Upper lobe of left lung (tissue), 6 donors: Measurements from ENCODE around the gene TCF12. TPM values are rescaled to one million over a fixed set of nuclear protein-coding genes. Genes with fewer than 3 reads are reported as not detected.
A peak's percentile ranks its signal among the peaks of the same experiment; 100 is the strongest.
"Not testable (repeated sequence)": the region's sequence is repeated elsewhere in the genome, so short reads cannot be mapped to it uniquely, and the experiment has no call there.

Experiments used
- ATAC-seq, 2 donors: fragments of 200-7000 bp; cut with Tn5 transposase; one replicate each; pipeline ENCODE4 v1.9.1; 2022; ENCODE audit warnings: mild to moderate bottlenecking in 2 of 2, moderate library complexity in 2 of 2; ENCODE audit not compliant: low FRiP score in 2 of 2
- DNase-seq, 2 donors: peaks; one replicate each; pipeline ENCODE4 v3.0.0-alpha.2; 2019 to 2020
- H3K27ac ChIP-seq, 4 donors: fragments of 200-600 bp; sonication (generic); one replicate each; pipeline ENCODE4 v1.5.1; 2016 to 2019
- H3K27me3 ChIP-seq, 4 donors: fragments of 200-600 bp; sonication (generic); one replicate each; pipeline ENCODE4 v1.5.1; 2017 to 2019
- H3K36me3 ChIP-seq, 4 donors: fragments of 200-600 bp; sonication (generic); one replicate each; pipeline ENCODE4 v1.5.1; 2016 to 2019
- H3K4me1 ChIP-seq, 4 donors: fragments of 200-600 bp; sonication (generic); one replicate each; pipeline ENCODE4 v1.5.1; 2018 to 2019
- H3K4me3 ChIP-seq, 4 donors: fragments of 200-600 bp; sonication (generic); one replicate each; pipeline ENCODE4 v1.5.1; 2017 to 2019; ENCODE audit warnings: mild to moderate bottlenecking in 2 of 4, moderate library complexity in 1 of 4
- H3K9me3 ChIP-seq, 4 donors: fragments of 200-600 bp; sonication (generic); one replicate each; pipeline ENCODE4 v1.5.1; 2018 to 2019
- EP300 ChIP-seq, 4 donors: sonication (generic); formaldehyde crosslinking; IDR thresholded peaks; one replicate each; pipeline ENCODE4 v1.5.1; 2017; ENCODE audit warnings: antibody characterized with exemption in 4 of 4, control low read depth in 2 of 4
- POLR2A ChIP-seq, 4 donors: fragments of 450-650 bp; IDR thresholded peaks; one replicate each; pipeline ENCODE4 v1.5.1; 2016 to 2017; ENCODE audit warnings: antibody characterized with exemption in 4 of 4, mild to moderate bottlenecking in 2 of 4
- POLR2AphosphoS5 ChIP-seq, 2 donors: sonication (generic); formaldehyde crosslinking; IDR thresholded peaks; one replicate each; pipeline ENCODE4 v1.5.1; 2017; ENCODE audit warnings: antibody characterized with exemption in 2 of 2
- WGBS, 2 donors: methylation state at CpG; one replicate each; pipeline ENCODE4 v1.1.5; 2017 to 2018; 5-methylcytosine and 5-hydroxymethylcytosine counted together
- total RNA-seq, 6 donors: library from RNA; depleted of rRNA in 4 of 6; stranded (reverse); fragments of >200 nt in 4 of 6; gene quantifications; one replicate each; pipeline versions ENCODE4 v1.1.0 to v1.2.1, GENCODE V29; 2016 to 2021
- TF ChIP-seq, protein P1 (sequence below), 6 experiments: fragments of 450-650 bp in 4 of 6; fragments of 200-600 bp in 2 of 6; sonication (generic) in 2 of 6; IDR thresholded peaks; one replicate each; pipeline ENCODE4 v1.5.1; 2016 to 2019; ENCODE audit warnings: antibody characterized with exemption in 6 of 6
- donor health status: DM: no; HTN: no; CAD: no; lungs with moderate emphysema.
- donor health status: DM: no; HTN: yes; CAD: no; lungs with severe emphysema.

TCF12 gene
- total RNA-seq, 6 donors from 2014 or later: 74.5 to 257 (median 103) TPM

- WGBS, 2 donors: 76 to 83% methylated on average over 6 of the region's 6 CpGs
- ATAC-seq: no peak
Observed at GRCh38 chr15:57094321-57095257, 176.1 kb downstream of the TCF12 start.

DNA sequence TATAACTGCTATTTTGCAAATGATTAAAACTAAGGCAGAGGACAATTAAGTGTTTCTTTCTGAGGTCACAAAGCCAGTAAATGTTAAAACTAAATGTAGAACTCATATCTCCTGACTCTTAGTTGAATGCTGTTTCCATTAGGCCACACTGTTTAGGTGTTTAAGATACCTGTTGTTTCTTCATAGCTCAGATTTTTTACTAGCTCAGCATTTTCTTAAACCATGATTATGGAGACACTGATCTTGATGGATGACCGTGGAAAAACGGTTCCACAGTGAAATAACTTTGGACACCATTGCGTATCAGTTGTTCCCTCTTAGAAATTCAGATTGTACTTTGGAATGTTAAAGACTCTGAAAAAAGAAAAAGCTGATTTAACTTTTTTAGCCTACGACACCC, 177.5 kb downstream of the TCF12 start:
- Histone ChIP-seq H3K9me3 (no peaks in the 10 kb centered on the region), H3K36me3 (peaks cover 0 to 13% (median 0%) of the 10 kb centered on the region in 4 donors), H3K4me3 (no peak overlapping the region), H3K27ac (no peak overlapping the region), H3K27me3 (no peaks in the 10 kb centered on the region), H3K4me1 (no peaks in the 10 kb centered on the region)
- ATAC-seq: no peak
- TF ChIP-seq EP300 (IDR thresholded peaks at IDR 0.05): no peak
- DNase-seq: no peak
- 71 to 83% methylated on average over 4 of the region's 4 CpGs for WGBS, 2 donors

More at GRCh38 chr15:57094321-57095257, 176.1 kb downstream of the TCF12 start:
- peaks cover 0 to 13% (median 0%) of the 10 kb centered on the region in 4 donors for H3K36me3 ChIP-seq
- no peak overlapping the region for H3K27ac ChIP-seq
- H3K9me3 ChIP-seq: no peaks in the 10 kb centered on the region
- TF ChIP-seq POLR2A (IDR thresholded peaks at IDR 0.05) (no peak), POLR2AphosphoS5 (IDR thresholded peaks at IDR 0.05) (no peak), EP300 (IDR thresholded peaks at IDR 0.05) (no peak)
- TF ChIP-seq, protein P1, sequence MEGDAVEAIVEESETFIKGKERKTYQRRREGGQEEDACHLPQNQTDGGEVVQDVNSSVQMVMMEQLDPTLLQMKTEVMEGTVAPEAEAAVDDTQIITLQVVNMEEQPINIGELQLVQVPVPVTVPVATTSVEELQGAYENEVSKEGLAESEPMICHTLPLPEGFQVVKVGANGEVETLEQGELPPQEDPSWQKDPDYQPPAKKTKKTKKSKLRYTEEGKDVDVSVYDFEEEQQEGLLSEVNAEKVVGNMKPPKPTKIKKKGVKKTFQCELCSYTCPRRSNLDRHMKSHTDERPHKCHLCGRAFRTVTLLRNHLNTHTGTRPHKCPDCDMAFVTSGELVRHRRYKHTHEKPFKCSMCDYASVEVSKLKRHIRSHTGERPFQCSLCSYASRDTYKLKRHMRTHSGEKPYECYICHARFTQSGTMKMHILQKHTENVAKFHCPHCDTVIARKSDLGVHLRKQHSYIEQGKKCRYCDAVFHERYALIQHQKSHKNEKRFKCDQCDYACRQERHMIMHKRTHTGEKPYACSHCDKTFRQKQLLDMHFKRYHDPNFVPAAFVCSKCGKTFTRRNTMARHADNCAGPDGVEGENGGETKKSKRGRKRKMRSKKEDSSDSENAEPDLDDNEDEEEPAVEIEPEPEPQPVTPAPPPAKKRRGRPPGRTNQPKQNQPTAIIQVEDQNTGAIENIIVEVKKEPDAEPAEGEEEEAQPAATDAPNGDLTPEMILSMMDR (IDR thresholded peaks at IDR 0.05): no peak
- no peak overlapping the region for H3K4me3 ChIP-seq
- no peaks in the 10 kb centered on the region for H3K27me3 ChIP-seq
- DNase-seq: no peak
- H3K4me1 ChIP-seq: no peaks in the 10 kb centered on the region

GRCh38 chr15:57097246-57097645, 178.8 kb downstream of the TCF12 start:
- H3K4me1 ChIP-seq: no peaks in the 10 kb centered on the region
- no peak overlapping the region for H3K27ac ChIP-seq
- peaks cover 0 to 13% (median 0%) of the 10 kb centered on the region in 4 donors for H3K36me3 ChIP-seq
- no peaks in the 10 kb centered on the region for H3K9me3 ChIP-seq
- DNase-seq: no peak
- TF ChIP-seq, protein P1 (IDR thresholded peaks at IDR 0.05): no peak
- TF ChIP-seq POLR2AphosphoS5 (IDR thresholded peaks at IDR 0.05): no peak
- no peaks in the 10 kb centered on the region for H3K27me3 ChIP-seq
- WGBS, 2 donors: 89 to 94% methylated on average over 1 of the region's 1 CpG
- ATAC-seq: no peak
- H3K4me3 ChIP-seq: no peak overlapping the region

- not testable (repeated sequence) for H3K27ac ChIP-seq, H3K9me3 ChIP-seq, ATAC-seq, H3K4me3 ChIP-seq, H3K27me3 ChIP-seq, H3K4me1 ChIP-seq
- 83% methylated on average over 3 to 4 of the region's 4 CpGs for WGBS, 2 donors
- H3K36me3 ChIP-seq: peaks cover 0 to 12% (median 0%) of the 10 kb centered on the region in 4 donors
- DNase-seq: peak in 1 of 2 donors; percentile 24
Observed at GRCh38 chr15:57097919-57098543, 179.6 kb downstream of the TCF12 start.

DNA sequence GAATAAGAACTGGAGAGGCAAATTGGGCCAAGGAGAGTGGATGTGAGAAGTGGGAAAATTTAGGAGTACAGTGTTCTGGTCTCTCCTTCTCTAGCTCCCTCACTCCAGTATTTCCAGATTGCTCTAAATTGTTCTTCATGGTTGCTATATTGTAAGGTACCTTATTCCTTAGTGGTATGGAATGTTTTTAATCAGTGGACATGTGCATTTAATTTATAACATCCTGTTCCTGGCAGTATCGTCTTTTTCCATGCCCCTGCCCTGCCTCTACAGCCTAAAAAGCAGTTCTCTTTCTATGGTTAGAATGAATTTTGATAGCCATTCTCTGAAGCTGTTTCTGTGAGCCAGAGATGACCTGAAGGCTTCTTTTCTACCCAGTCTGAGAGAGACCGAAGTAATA, 180.5 kb downstream of the TCF12 start:
- Histone ChIP-seq H3K4me3 (no peak overlapping the region), H3K27me3 (no peaks in the 10 kb centered on the region), H3K9me3 (no peaks in the 10 kb centered on the region), H3K36me3 (peaks cover 0 to 6% (median 0%) of the 10 kb centered on the region in 4 donors), H3K4me1 (no peaks in the 10 kb centered on the region), H3K27ac (no peak overlapping the region)
- ATAC-seq (no peak), DNase-seq (no peak)
- TF ChIP-seq POLR2A (IDR thresholded peaks at IDR 0.05) (no peak), POLR2AphosphoS5 (IDR thresholded peaks at IDR 0.05) (no peak), EP300 (IDR thresholded peaks at IDR 0.05) (no peak)
- TF ChIP-seq, protein P1 (IDR thresholded peaks at IDR 0.05): no peak
- WGBS, 2 donors: 70 to 87% methylated on average over 2 of the region's 2 CpGs
